ENCODE data around the gene CFAP410.

- no peak for TF ChIP-seq CTCF (IDR thresholded peaks at IDR 0.05)
- TF ChIP-seq EZH2 (IDR thresholded peaks at IDR 0.05; ENCODE audit: borderline replicate concordance, insufficient read depth, low read depth, low read length, poor library complexity, severe bottlenecking): no peak
Observed at GRCh38 chr21:44381874-44382273, 42.7 kb upstream of the CFAP410 start.

Measured in B cell (primary cell).